HG03097 (cell line): ENCODE data around the gene NRGN.
A peak's percentile ranks its signal among the peaks of the same experiment; 100 is the strongest.

Source experiments
- ATAC-seq: cut with Tn5 transposase; IDR thresholded peaks from one replicate; pipeline ENCODE4 v1.9.1; 2021; ENCODE audit not compliant: unreplicated experiment, low FRiP score

Gene NRGN

DNA sequence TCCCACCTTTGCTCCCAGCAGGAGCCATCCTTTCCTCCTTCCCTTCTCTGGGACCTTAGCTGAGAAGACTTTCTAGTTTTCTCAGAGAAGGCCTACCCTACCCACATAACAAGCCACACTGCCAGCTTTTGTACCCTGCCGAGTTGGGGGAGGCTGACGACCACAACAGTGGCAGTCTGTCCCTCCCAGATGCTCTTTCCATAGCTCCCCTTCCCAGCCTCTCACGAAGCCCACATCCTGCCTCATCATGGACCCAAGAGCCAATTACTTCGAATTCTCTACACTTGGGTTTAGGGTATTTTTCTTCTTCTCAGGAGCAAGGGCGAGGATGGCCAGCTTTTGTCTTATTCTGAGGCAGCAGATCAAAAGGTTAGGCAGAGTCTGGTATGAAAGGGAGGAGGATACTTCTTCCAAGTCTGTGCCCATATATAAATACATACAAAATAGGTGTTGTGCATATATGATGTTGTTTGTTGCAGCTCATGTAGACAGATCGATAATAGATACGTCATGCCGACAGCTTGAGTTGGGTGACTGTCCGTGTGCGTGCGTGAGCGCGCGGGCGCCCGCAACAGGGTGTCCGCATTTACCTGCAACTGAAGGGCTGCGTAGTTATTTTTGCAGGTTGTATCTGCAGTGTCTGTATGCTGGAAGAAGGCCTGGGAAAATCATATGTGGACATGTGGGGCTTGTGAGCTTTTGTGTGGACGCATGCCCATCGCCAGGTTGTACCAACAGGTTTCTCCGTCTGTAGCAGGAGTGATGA, 846 bp upstream of the NRGN start:
- no peak for ATAC-seq

DNA sequence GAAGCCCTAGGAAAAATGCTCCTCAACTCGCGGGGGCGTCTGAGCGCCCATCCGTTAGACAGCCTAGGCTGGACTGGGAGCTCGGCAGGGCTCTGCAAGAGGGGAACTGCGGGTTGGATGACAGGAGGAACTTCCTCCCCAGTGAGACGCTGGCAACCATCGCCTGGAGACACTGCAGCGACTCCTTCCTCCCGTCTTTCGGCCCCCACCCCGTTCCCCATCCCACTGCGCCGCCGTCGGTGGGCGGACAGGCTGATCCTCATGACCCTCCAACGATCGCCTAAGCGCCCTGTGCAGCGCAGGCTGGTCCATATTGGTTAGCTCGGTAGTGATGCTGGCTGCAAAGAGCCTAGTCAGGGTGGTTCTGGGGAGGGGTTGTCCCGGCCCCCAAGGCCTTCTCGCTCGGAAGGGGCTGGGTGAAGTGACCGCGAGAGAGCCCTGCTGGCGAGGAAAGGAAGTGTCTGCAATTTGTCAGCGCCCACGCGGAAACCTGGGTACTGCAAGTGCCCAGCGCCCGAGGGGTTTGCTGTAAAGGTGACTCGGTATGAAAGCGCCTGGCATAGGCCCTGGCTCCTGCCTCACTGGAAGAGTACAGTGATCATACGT, 638 bp downstream of the NRGN start:
- ATAC-seq, result peak; percentile 40

DNA sequence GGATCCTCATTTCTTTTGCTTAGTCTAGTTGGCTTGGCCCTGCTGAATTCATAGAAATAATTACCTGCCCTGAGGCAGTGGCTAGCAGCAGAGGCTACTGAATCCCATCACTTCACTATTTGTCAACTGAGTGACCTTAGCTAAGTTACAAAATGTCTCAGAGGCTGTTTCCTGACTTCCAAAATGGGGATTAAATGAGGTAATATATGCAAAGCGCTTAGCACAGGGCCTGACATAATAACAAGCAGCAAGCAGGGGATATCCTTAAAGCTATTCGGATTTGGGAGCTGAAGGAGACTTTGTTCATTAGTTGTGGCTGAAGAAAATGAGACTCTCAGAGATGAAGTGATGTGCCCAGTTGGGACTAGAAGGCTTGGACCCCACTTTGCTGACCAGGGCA, 2.8 kb downstream of the NRGN start:
- ATAC-seq, result no peak

GRCh38 chr11:124743050-124743449, 3.3 kb downstream of the NRGN start:
- no peak for ATAC-seq

DNA sequence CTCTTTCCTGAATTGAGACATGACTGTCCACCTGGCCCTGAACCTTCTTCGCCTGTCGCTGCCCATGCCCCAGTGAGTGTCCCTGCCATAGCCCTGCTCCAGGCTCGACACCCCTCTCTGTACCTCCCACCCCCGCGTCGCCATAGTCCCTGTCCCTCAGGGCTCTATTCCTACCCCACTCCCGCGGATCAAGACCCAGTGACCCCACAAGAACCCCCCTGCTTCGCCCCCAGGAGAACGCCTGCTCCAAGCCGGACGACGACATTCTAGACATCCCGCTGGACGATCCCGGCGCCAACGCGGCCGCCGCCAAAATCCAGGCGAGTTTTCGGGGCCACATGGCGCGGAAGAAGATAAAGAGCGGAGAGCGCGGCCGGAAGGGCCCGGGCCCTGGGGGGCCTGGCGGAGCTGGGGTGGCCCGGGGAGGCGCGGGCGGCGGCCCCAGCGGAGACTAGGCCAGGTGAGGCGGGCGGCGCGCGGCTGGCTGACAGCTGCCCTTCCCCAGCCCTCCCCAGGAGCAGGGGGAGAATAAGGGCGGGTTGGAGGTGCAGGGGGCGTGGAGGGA, 5.6 kb downstream of the NRGN start:
- ATAC-seq, result no peak

DNA sequence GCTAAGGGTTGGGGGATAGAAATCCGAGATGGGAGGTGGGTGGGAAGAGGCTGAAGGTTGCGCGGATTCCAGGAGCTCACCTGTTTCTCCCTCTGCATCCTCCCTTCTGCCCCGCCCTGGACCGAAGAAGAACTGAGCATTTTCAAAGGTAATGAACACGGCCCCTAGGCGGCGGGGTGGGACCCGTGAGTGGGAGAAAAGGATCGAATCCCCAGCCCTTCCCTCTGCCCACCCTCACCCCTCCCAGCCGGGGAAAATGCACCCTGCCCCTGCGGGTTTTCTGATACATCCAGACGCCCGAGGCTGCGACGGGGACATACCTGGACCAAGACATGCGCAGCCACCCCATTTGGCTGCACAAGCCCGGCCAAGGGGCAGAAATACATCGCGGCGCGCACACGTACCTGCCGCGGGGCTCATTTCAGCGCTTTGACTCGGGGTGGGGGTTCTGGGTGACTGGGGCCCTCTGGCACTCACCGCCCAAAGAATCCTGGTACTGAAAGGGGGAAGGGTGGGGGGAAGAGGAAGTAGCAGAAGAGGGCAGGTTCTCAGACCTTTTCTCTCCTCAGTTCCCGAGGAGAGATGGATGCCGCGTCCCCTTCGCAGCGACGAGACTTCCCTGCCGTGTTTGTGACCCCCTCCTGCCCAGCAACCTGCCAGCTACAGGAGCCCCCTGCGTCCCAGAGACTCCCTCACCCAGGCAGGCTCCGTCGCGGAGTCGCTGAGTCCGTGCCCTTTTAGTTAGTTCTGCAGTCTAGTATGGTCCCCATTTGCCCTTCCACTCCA, 6.3 kb downstream of the NRGN start:
- no peak for ATAC-seq

DNA sequence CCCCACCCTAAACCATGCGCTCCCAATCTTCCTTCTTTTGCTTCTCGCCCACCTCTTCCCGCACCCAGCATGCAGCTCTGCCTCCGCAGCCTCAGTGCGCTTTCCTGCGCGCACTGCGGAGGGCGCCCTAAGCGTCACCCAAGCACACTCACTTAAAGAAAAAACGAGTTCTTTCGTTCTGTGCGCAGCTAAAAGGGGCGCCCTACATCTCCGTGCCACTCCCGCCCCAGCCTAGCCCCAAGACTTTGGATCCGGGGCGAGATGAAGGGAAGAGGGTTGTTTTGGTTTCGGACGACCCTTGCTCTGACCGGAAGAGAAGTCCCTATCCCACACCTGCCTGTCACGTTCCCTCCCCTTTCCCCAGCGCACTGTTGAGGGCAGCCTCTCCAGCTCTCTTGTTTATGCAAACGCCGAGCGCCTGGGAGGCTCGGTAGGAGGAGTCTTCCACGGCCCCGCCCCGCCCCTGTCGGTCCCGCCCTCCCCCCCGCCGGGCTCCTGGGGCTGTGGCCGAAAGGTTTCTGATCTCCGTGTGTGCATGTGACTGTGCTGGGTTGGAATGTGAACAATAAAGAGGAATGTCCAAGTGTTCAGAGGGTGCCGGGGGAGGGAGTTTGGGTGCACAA, 7.0 kb downstream of the NRGN start:
- ATAC-seq, result peak; percentile 89

GRCh38 chr11:124747406-124748099, 7.8 kb downstream of the NRGN start:
- ATAC-seq, result no peak

DNA sequence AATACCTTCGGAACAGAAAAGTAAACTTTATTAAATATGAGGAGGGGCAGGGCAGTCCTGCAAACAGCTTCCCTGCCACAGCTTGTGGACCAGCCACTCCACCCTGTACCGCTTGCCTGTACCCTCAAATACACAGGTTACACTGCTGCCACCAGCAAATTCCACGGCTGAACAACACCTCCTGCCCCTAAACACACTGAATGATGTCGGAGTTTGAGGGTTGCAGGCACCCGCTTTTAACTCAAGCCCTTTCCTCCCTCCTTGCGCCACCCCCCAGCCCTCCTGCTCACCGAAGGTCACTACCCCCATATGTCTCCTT, 8.3 kb downstream of the NRGN start:
- ATAC-seq, result no peak

- ATAC-seq, result no peak
Measured at GRCh38 chr11:124748481-124749343, 9.0 kb downstream of the NRGN start.

DNA sequence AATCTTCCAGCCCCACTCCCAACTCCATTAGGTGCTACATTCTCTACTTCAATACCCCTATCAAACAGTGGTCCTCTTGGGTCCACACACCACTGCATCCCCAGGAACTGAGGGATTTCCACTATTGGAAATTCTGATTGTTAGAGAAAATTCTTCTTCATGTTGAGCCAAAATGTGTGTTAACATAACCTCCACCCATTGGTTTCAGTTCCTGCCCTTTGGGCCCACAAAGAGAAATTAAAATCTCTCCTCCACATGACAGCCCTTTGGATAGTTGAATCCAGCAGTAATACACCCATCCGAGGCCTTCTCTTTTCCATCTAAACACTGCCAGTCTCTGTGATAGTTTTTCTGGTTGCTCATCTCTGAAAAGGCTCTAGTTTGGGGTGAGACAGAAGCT, 10.2 kb downstream of the NRGN start:
- no peak for ATAC-seq

DNA sequence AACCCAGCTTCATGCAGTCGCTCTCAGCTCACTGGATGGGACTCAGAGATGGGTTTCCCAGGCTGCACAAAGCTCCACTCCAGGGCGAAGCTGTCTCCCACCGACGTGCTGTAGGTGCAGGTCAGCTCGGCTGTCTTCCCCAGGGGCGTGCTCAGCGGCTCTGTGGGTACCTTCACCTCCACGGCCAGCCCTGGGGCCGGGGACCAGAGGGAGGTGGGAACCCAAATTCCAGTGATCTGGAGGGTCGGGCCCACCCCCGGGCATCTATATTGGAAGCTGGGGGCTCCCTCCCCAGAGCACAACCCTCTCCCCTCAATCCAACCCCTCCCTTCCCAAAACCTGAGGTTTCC, 11.6 kb downstream of the NRGN start:
- no peak for ATAC-seq

- ATAC-seq, result no peak
Measured at GRCh38 chr11:124751741-124752470, 12.2 kb downstream of the NRGN start, which contains the start of gene VSIG2. Gene VSIG2, minus strand, starts transcription at chr11:124752255. Its CDS starts 118 bp downstream, at chr11:124752137.

DNA sequence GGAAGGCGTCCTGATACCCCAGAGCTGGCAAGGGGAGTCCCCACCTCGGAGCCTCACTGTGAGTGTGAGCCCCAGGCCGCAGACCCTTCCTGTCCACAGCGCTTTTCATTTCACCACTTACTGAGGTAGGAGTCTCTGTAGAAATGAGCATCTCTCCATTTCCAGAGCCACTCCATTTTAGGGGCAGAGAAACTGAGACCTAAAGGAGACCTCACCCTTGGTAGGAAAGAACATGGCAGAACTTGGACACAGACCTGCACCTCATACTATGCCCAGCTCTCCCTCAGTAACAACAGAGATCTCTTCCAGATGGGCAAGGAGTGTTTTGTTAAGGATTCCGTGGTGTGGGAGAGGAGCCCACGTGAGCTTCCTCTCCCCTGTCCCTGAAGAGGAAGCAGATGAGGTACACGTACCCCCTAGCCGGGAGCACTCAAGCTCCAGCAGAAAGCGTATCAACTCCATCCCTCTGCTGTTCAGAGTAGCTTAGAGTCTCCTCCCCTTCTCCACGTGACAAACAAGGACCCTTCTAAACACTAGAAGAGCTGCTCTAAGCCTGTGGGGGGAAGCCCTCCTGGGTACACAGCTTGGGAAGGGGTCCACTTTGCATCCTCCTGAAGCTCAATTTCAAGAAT, 12.8 kb downstream of the NRGN start:
- ATAC-seq, result no peak

DNA sequence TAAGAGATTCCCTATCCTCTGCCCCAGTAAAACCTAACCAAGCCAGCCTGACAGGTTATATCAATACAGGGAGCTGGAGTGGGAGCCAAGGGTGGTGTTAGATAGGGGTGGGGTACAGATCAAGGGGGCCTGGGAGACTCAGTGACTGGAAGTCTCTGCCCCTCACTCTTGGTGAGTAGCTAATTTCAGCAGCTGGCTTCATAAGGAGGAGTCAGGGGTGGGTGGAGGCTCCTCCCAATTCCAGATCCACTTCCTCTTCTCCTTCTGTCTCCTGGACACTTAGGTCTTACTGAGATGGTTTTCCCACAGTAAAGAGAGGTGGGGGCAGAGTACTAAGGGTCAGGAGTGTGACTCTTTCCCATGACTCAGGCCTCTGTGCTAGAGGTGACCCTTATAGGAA, 13.5 kb downstream of the NRGN start:
- no peak for ATAC-seq

DNA sequence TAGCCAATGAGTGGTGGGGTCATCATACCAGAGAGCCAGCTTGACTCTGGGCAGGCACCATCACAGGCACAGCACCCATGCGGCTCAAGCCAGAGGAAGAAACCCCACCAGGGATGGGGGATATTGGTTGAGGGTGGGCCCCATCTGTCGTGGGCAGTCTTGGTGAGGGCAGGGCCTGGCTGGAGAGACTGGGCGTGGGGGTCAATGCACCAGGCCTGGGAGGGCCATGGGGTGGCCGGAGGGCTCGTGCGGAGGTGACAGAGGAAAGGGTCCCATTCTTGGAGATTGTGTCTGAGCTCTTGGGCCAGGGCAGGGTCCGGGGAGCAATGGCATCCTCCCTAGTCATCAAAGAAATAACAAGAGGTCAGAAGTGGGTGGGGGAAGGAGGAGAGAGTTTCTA, 13.9 kb downstream of the NRGN start:
- ATAC-seq, result no peak

GRCh38 chr11:124754309-124754708, 14.6 kb downstream of the NRGN start:
- no peak for ATAC-seq

DNA sequence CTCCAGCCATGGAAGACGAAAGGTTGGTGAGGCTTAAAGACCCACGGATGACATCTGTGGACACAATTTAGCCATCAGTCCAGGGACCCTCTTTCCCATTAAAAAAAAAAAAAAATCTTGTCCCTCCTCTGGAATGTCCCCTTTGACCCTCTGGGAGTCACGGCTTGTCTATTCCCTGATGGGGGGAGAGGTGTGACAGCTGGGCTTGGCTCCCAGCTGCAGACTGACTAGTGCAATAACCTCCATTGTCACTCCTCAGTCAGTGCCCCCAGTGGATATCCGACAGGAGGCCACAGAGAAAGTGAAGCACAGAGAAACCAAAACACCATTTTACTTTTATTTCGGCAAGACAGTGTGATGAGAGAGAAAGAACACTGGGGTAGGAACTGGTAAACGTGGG, 15.0 kb downstream of the NRGN start:
- ATAC-seq, result no peak
